Activated CD4-positive, alpha-beta T cell treated with anti-CD3 and anti-CD28 coated beads, Interleukin-2, Interleukin-4, amounts not matched to agents 100 ng/mL and 50 ng/mL, durations not matched to agents 16 hours and 8 hours (primary cell): ENCODE results near the gene LTBP2.
A peak's percentile ranks its signal among the peaks of the same experiment; 100 is the strongest.

Experiments used
- DNase-seq: peaks from one replicate; pipeline ENCODE4 v3.0.0-alpha.2; 2020; ENCODE audit warnings: low spot score

Gene LTBP2

DNA sequence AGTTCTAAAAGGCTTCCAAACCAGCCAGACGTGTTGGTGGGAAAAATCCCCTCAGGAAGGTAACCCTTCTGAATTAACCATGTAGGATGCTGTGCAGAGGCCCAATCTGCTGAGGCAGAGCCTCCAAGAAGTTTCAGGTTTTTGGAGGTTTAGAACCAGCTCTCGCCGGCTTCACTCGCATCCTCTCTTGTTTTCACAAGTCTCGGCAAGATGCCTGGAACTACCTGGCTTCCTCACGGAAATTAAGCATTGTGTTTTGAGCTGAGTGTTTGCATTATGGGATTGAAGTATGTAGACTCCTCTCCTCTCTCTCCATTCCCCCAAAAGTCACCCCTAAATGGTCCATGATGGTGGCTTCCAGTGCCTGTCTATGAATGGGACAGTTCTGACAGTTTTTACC, 20.6 kb downstream of the LTBP2 start:
- no peak for DNase-seq

DNA sequence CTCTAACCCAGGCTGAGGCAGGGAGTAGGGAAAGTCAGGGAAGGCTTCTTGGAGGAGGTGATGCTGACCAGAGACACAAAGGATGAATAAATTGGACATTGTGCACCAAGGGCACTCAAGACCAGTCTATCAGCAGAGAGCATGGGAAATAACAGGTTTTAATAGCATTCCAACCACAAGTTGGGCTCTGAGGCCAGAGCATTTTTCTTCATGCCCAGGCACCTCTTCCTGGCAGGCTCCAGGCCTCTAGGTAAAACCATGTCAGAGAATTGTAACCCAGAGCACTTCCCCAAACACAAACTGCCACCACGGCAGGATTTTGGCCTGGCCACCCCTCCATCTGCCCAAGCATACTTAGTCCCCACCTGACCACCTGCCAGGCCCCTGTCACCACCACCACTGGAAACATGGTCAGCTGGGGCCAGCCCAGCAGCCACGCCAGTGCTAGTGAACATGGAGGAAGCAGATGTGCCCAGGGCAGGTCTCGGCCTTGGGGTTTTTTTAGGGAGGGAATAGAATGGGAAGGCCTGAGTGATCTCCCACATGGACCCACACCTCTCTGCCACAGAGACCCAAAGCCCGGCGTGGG, 22.7 kb downstream of the LTBP2 start:
- DNase-seq, result no peak

DNA sequence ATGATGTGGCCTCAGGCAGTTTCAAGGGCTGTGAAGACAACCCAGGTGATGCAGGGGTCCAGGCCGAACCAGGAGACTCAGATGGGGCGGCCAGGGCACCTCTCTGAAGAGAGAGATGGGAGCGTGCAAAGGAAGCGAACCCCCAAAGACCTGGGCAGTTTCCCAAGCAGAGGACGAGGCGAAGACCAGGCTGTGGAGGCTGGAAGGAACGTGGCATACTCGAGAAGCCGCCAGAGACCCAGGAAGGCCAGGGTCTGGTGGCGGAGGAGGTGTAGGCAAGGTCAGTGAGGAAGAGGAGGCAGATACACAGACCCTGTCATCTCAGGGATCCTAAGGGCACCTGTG, 24.7 kb downstream of the LTBP2 start:
- no peak for DNase-seq

DNA sequence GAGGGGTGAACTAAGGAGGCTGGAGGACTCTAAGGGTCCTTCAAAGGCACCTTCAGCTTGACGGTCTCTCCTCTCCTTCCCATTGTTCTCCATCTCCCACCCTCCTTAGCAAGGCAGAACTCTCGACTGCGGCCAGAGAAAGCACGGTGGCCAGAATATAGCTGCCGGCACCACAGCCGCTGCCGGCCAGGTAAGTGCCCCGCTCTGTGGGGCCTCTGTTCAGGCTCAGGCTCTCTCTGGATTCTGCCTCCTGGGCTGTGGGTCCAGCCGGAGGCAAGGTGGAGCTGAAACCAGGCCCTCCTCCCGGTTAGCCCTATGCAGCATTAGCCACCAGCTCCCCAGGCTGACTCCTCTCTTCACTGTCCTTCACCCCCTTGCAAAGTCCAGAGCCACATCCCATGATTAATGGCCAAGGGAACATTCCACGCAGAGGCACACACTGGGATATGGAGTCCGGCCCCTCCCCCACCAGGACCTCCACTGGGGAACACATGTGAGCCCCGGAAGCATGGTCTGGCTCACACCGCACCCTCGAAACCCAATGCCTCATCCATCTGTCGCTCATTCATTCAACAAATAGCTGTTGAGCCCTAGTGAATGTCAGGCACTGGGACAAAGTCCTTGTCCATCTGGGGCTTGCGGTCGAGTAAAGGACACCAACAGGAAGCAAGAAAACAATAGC, 25.2 kb downstream of the LTBP2 start:
- no peak for DNase-seq

DNA sequence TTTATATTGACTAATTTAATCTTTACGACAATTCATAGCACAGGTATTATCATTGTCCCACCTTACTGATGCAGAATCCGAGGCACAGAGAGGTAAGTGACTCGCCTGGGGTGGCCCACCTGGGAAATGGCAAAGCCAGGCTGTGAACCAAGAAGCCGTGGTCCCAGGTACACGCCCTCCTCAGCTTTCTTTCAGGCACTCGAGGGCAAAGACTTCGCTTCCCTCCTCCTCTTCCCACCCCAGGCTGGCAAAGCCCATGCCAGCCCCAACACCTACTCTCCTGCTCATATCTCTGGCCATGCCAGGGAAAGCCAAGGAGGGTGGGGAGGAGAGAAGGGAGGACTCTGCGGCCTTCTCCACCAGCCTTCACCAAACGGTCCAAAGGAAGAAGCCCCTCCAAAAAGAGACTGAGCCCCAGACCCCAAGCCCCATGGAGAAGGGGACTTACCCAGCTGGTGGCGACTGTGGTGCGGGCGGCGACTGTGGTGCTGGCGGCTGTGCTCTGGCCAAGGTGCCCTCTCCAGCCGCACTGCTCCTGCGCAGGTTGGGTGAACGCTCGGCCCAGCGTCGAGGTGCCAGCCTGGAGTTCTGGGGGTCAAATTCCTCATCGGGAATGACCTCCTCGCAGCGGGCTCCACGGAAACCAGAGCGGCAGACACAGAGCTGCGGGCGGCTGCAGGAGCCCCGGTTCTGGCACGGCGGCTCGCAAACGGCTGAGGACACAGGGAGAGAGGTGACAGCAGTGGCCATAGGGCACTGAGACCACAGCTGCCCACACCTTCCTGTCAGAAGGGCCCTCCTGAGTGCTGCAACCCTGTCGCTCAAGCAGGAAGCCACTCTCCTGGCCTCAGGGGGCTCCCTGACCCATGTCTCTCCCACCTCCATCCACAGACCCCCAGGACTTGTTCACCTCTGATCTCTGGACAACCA, 26.4 kb downstream of the LTBP2 start:
- no peak for DNase-seq

DNA sequence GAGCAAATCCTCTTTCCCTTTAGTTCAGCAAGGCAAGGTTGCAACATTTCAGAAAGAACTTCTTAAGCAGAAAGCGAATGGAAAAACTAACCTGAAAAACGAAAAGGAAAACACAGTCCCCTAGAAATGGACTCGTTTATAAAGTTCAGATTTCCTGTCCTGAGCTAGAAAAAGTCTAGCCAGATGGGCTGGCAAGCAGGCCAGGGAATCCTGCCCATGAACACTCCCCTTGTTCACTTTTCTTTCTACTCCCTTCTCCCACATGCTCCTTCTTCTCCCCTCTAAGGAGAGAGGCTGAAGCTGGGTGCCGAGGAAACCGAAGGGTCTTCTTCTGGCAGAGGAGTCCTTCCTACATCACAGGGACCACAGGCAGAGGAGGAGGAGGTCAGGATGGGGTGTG, 27.1 kb downstream of the LTBP2 start:
- no peak for DNase-seq

DNA sequence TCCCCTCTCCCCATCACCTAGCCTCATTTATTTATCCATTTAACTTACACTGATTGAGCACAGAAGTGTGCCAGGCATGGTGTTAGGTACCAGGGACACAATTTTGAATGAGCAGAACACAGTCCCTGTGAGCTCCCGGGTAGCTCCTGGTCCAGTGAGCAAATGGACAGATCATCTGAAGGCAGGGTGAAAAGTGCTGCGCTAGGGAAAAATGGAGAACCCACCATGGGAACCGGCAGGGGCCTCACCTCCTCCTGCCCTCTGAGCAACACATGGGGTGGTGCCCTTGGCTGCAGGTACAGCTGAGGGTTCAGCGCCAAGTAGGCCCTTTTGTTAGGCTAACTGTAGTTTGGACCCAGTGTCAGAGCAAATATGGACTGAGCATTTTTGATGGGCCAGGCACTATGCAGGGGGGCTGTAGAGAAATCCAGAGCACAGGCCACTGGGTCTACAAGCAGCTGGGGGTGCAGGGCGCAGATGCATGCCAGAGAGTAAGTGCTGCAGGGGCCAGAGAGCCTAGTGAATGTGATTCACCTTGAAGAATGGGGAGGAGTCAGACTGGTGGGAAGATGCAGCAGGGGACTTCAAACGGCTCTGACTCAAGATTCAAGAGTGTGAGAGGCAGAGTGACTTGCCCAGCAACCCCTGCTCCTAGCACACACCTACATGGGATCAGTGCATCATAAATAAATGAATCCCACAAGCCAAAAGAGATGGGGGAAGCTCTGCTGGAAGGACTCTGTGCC, 28.2 kb downstream of the LTBP2 start:
- peak; percentile 11 for DNase-seq

DNA sequence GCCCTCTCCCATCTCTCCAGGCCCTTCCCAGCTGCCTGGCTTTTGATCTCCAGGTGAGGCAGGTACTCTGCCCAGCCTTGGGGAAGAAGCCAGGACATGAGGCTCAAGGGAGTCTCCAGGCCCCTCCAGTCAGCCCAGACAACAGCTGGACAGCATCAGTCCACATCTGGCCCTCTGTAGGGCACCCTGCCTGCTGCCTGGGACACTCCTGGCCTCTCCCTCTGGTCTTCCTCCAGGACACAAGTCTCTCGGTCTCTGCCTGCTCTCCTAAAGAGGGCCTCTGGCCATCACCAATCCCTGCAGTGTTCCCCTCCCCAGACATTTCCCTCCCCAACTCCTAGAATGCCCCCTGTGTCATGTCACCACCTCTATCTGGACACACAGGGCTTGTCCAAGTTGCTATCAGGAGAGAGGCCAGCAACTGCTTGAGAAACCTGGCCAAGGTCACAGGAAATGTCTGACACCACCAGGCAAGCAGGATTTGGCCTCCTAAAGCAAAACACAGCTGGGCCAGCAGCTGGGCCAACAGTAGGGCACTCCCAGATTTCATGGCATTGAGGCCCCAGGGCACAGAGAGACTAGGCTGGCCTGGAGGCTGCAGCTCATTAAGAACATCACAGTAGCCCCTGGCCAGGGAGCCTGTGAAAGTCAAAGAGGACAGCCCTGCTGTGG, 29.0 kb downstream of the LTBP2 start:
- DNase-seq, result no peak

DNA sequence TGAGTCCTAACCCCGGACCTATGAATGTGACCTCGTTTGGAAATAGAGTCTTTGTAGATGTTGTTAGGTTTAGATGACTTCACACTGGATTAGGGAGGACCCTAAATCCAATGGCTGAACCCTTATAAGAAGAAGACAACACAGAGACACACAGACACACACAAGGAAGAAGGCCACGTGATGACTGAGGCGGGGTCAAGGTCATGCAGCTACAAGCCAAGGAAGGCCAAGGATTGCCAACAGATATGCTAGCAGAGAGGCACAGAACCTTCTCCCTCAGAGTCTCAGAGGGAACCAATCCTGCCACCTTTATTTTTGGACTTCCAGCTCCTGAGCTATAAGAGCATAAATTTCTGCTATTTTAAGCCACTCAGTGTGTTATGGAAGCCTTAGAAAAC, 31.8 kb downstream of the LTBP2 start:
- no peak for DNase-seq

DNA sequence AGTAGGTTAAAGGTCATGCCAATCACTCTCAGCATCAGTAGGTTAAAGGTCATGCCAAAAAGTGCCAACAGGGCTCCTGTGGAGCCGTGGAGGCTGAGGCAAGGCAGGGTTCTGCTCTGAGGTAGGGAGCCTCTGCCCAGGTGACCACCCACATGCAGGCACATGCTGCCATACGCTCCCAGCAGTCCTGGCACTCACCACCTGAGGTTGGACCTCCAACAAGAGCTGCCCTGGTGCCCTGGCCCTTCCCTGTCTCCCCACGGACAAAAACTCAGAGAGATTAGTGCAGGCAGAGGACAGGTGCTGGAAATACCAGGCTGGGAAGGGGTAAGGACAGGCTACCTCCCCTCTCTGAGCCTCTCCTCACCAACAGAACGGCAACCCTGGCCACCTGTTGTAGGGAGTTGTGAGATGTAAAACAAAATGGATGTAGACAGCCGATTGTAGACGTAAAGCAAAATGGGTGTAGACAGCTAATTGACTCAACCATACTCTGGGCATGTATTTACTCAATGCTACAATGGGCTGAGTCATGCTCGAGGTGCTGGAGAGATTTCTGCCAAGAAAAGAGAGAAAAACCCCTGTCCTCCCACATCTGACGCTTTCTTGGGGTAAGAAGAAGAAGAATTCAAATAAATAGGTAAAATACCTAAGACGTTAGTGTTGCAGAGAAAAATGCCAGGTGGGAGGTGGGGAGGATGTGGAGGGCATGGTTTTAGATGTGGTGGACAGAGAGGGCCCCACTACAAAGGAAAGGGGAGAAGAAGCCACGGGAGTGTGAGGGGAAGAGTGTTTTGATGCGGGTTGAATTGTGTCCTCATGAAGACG, 32.4 kb downstream of the LTBP2 start:
- peak; percentile 31 for DNase-seq

DNA sequence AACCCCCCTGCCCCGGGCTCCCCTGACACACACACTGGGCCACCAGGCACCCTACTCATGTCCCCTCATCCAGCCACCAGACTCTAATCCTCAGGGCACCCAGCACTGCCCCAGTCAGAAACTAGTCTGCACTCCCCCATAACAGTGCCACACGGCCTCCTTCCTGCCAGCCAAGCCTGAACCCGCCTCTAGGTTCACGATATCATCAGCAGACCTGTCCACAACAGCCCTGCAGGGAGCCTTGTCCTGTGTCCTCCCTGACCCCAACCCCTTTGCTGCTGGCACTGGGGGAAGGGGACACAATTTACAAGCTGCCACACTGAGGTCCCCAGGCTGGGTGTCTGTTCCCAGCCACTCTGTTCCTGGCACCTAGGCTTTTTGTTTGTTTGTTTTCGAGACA, 33.6 kb downstream of the LTBP2 start:
- DNase-seq, result no peak

DNA sequence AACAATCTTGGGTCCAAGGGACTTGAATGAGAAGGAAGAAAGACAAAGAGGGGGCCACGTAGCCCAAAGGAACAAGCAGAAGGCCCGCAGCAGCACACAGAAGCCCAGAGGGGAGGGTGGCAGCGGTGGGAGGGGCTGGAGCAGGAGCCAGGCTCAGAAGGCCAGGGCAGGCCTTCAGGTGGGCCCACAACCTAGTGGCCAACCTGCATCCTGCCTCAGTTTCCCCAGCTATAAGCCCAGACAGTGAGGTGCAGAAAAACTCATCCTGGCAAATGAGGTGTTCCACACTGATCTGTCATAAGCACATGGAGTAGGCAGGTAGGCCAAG, 34.1 kb downstream of the LTBP2 start:
- no peak for DNase-seq

DNA sequence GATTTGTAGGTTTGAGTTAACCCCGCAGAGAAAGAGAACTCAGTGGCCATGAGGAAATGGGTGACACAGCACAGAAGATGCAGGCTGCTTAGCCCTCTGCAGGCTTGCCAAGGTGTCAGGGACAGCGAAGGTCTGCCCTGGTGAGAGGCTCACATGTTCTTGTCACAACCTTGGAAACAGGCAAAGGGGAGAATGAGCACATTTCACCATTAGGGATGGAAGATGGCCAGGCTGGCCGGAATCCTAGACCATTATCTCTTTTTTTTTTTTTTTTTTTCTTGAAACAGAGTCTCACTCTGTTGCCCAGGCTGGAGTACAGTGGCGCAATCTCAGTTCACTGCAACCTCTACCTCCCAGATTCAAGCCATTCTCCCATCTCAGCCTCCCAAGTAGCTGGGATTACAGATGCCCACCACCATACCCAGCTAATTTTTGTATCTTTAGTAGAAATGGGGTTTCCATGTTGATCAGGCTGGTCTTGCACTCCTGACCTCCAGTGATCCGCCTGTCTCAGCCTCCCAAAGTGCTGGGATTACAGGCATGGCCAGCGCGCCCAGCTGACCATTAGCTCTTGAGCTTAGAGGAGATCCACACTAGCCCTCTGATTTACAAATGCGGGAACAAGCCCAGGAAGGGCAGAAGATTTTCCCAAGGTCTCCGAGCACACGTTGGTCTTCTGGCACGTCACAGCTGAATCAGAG, 34.6 kb downstream of the LTBP2 start:
- DNase-seq, result no peak

DNA sequence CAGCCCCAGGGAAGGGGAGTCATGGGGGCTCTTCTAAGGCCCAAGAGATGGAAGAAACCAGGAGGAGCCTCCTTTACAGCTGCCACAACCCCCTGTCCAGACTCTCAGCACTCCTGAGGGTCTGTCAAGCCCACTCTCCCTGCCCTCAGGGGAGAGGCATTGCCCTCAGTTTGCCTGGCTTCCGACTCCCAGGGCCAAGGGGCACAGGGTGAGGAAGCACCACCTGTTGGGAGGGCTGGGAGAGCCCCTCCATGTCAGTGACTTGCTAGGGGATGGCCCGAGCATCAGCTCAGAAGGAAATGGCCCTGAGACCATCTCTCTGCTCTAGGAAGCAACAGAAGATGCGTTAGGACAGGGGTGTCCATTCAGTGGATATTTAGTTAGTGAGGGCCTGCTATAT, 36.1 kb downstream of the LTBP2 start:
- no peak for DNase-seq

DNA sequence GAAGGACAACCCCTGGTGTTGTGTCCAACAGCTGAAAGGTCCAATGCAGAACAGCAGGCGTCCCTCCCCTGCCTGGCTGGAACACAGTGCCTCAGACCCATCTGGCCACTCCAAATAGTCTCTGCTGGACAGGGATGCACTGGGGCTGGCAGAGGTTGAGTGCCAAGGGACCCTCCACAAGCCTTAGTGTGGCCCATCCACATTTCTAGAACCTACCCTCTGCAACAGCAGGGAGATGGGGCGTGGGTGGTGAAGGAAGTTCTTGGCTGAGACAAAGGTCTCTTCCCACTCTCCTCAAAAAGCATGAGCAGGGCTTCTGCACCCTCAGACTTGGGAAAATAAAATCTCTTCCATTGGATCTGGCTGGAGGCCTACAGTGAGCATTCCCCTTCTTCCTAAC, 36.5 kb downstream of the LTBP2 start:
- DNase-seq, result no peak

DNA sequence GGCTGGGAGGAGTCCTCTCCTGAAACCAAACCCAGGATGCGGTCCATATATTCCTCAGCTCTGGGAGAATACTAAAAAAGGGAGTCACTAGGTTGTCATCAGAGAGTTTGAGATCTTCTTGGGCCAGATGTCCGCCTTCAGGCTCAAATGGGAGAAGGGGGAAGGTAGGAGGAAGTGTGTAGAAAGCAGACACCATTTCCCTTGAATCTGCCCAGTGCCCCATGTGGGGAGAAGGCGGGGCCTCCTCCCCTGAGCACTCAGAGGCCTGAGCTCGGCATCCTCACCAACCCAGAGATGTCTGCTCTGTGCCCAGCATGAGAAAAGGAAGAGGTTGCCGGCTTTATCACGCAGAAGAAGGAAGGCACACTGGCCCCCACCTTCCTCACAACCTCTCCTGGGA, 37.3 kb downstream of the LTBP2 start:
- DNase-seq, result no peak

DNA sequence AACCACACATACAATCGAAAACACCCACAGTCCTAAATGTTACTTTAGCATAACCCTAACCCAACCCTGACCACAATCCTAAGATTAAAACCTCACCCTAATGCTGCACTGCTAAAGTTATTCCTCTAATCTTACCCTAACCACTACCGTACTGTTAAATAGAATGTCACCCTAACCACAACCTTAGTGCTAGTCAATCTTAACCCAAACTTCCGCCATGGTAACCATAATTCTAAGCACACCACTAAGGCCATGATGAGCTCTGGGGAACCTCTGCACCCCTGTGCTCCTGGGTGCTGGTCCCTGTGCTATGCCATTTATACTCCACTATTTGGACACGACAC, 38.0 kb downstream of the LTBP2 start:
- peak; percentile 64 for DNase-seq

DNA sequence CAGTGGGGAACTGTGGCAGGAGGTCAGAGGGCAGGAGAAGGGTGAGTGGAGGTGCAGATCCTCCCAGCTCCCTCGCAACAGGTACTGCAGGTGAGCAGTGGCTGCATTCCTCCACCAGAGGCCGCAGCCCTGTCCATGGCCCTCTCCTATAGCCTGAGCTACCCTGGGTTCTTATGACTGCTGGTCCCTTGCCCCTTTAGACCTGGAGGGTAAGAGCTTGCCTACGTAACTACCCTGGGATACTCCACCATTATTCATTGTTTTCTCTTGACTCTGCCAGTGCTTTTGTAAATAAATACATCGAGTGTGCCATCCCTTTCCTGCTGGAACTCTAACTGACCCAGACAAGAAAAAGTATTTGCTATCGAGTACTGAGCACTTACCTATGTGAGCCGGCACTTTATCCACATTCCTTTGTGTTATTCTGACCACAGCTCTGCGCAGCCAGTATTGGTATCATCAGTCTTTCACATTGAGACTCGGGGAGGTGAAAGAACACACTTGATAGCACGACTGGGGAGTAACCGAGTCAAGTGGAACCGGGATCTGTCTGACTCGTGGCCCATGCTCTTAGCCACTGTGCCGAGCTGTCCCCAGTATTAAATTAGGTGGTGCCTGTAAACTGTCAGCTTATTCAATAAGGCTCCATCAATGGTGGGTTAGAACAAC, 38.5 kb downstream of the LTBP2 start:
- no peak for DNase-seq

DNA sequence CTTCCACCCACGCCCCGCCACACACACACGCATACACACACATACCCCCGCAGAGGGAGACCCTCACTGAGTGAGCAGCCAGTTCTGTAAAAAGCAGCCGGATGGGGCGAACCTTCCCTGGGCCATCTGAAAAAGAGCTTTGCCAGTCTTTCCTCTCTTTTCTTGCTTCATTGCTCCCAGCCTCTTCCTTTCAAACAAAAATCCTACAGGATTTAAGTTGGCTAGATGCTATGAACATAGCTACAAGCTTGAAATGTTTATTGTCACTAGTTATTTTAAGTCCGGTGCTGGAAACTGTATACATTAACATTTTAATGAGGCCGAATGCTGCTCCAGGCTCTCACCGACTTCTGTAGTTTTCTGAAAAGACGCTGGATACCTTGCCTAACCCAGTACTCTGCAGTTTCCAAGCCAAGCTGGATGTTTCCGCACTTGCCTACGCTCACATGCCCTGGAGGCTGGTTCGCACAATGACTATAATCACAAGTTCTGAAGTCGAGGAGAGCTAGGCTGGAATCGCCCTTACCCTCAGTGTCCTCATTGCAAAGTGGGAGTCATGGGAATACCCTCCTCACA, 39.2 kb downstream of the LTBP2 start:
- DNase-seq, result no peak
